ENCODE results near the gene KCTD15.

The KCTD15 gene

GRCh38 chr19:33784432-33784831 is 12.2 kb upstream of the KCTD15 start:
- no peak for DNase-seq (ENCODE audit: low spot score)
- TF ChIP-seq CTCF (IDR thresholded peaks at IDR 0.05; ENCODE audit: extremely low read depth, missing control alignments) = no peak

- no peak for TF ChIP-seq CTCF (IDR thresholded peaks at IDR 0.05; ENCODE audit: extremely low read depth, missing control alignments)
- DNase-seq (ENCODE audit: low spot score) = no peak
Measured at GRCh38 chr19:33785795-33786194, 10.9 kb upstream of the KCTD15 start.

DNA sequence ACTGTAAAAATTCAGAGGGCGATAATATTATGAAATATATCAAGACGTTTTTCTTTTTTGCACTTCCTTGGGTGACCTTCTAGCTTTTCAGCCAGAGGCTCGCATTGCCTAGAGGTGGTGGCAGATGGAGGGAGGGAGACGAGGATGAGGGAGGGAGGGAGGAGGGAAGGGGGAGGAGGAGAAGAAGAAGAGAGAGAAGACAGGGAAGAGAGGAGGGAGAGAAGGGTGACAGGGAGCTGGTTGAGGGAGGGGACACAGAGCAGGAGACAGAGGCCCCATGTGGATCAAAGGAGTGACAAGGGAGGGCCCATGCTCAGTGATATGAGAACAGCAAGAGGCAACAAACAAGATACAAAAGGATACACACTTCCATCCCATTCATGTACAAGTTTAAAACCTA is 8.0 kb upstream of the KCTD15 start:
- no peak for TF ChIP-seq CTCF (IDR thresholded peaks at IDR 0.05; ENCODE audit: extremely low read depth, missing control alignments)
- DNase-seq (ENCODE audit: low spot score) = no peak

DNA sequence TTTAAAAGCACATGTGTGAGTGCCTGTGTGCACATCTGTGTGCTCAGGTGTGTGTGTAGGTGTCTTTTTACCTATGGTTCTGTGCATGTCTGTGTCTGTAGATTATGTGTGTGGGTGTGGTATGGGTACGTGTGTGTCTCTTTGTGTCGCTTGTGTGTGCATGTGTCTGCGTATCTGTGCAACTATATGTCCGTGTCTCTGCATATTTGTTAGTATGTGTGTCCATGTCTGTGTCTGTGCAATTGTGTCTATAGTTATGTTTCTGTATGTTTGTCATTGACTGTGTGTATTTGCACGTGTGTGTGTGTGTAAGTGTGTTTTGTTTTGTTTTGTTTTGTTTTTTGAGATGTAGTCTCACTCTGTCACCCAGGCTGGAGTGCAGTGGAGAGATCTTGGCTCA is 7.3 kb upstream of the KCTD15 start:
- TF ChIP-seq CTCF (IDR thresholded peaks at IDR 0.05; ENCODE audit: extremely low read depth, missing control alignments) = no peak
- no peak for DNase-seq (ENCODE audit: low spot score)

DNA sequence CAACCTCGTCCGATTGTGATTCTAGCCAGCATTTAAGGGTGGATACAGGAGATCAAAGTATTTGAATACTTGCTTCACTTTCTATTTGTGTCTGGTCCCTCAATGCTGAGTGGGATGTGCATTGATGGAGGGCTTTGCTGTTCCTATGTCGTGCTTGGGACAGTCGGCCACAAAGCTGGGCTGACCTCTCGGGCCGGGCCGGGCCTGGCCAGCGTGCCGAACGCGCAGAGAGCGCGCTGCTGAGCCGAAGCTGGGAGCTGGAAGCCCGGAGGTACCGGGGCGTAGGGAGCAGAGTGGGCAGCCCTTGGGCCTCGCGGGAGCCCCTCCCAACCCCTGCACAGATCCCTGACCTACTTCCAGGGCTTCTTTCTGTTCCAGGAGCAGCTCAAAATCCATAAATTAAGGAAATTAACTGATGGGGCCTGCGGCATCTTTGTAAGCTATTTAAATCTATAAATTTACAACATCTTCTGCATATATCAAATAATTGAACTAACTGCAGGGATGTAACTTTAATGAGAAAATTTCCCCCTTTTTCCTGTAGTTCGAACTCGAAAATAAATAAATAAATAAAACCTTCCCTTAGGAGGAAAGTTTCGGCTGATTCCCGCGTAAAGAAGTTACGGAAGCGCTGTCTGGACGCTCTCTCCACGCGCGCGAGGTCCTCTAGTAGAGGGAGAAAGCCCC is 1.8 kb upstream of the KCTD15 start:
- no peak for TF ChIP-seq CTCF (IDR thresholded peaks at IDR 0.05; ENCODE audit: extremely low read depth, missing control alignments)
- no peak for DNase-seq (ENCODE audit: low spot score)

GRCh38 chr19:33795370-33796163 is 1.1 kb upstream of the KCTD15 start:
- DNase-seq (ENCODE audit: low spot score) = peak; percentile 85
- peak; percentile 34 for TF ChIP-seq CTCF (IDR thresholded peaks at IDR 0.05; ENCODE audit: extremely low read depth, missing control alignments)
